Activated CD4-positive, CD25-positive, alpha-beta regulatory T cell (primary cell): ENCODE measurements around the gene SIMC1.
A peak's percentile ranks its signal among the peaks of the same experiment; 100 is the strongest.
"Not testable (repeated sequence)": the region's sequence is repeated elsewhere in the genome, so short reads cannot be mapped to it uniquely, and the experiment has no call there.

Experiments
- DNase-seq, 4 experiments: peaks; one replicate each; lab custom pipeline; 2025; lab: John Stamatoyannopoulos, UW

SIMC1 gene

GRCh38 chr5:176237971-176238644 is at the start of gene SIMC1:
TSS of gene SIMC1 (plus strand) at chr5:176238424. CDS start at chr5:176238509, 85 bp downstream.
- DNase-seq: peak in 2 of 4 experiments; percentile 9 to 36

- DNase-seq: no peak
Observed at GRCh38 chr5:176188506-176189193, 49.6 kb upstream of the SIMC1 start.

- DNase-seq: no peak
Observed at GRCh38 chr5:176189857-176190256, 48.4 kb upstream of the SIMC1 start.

- no peak for DNase-seq
Observed at GRCh38 chr5:176190886-176191755, 47.1 kb upstream of the SIMC1 start.

- no peak for DNase-seq
Observed at GRCh38 chr5:176192094-176192721, 46.0 kb upstream of the SIMC1 start.

- DNase-seq: not testable (repeated sequence)
Observed at GRCh38 chr5:176192722-176193117, 45.5 kb upstream of the SIMC1 start.

GRCh38 chr5:176193636-176194035 is 44.6 kb upstream of the SIMC1 start:
- DNase-seq: not testable (repeated sequence)

- not testable (repeated sequence) for DNase-seq
Observed at GRCh38 chr5:176194238-176195083, 43.8 kb upstream of the SIMC1 start.

- DNase-seq: not testable (repeated sequence)
Observed at GRCh38 chr5:176195084-176195413, 43.2 kb upstream of the SIMC1 start.

GRCh38 chr5:176195487-176196207 is 42.6 kb upstream of the SIMC1 start:
- DNase-seq: not testable (repeated sequence)

- DNase-seq: not testable (repeated sequence)
Observed at GRCh38 chr5:176196781-176197180, 41.4 kb upstream of the SIMC1 start.

GRCh38 chr5:176197234-176197858 is 40.9 kb upstream of the SIMC1 start:
- not testable (repeated sequence) for DNase-seq

- not testable (repeated sequence) for DNase-seq
Observed at GRCh38 chr5:176198299-176198698, 39.9 kb upstream of the SIMC1 start.

- not testable (repeated sequence) for DNase-seq
Observed at GRCh38 chr5:176198991-176199733, 39.1 kb upstream of the SIMC1 start.

- DNase-seq: not testable (repeated sequence)
Observed at GRCh38 chr5:176199803-176200399, 38.3 kb upstream of the SIMC1 start.

- no peak for DNase-seq
Observed at GRCh38 chr5:176201811-176202210, 36.4 kb upstream of the SIMC1 start.

- DNase-seq: no peak
Observed at GRCh38 chr5:176203086-176203485, 35.1 kb upstream of the SIMC1 start.

- DNase-seq: not testable (repeated sequence)
Observed at GRCh38 chr5:176203535-176203934, 34.7 kb upstream of the SIMC1 start.
